BJ (cell line): ENCODE results near the gene HGD. TPM values are rescaled to one million over a fixed set of nuclear protein-coding genes. Genes with fewer than 3 reads are reported as not detected.

Source experiments
- CTCF ChIA-PET: fragments of 350-600 bp; formaldehyde crosslinking; extraction: SDS; loops from one replicate; lab custom pipeline; 2021; ENCODE audit warnings: antibody characterized with exemption, inconsistent platforms; lab: Yijun Ruan, JAX
- POLR2A ChIA-PET: fragments of 300-600 bp; sonication (Branson Sonifier 250); formaldehyde crosslinking; extraction: SDS; loops from one replicate; lab custom pipeline; 2021; ENCODE audit warnings: antibody characterized with exemption; lab: Charles Lee
- DNase-seq: peaks from one replicate; pipeline ENCODE4 v3.0.0-alpha.2; 2011; ENCODE audit warnings: low read depth
- H3K27me3 ChIP-seq: 2 replicates; pipeline ENCODE4 v1.6.0; 2011; ENCODE audit warnings: low read length; ENCODE audit not compliant: control insufficient read depth, insufficient read depth
- H3K36me3 ChIP-seq: 2 replicates; pipeline ENCODE4 v1.5.1; 2011; ENCODE audit warnings: low read length; ENCODE audit not compliant: control insufficient read depth, insufficient read depth
- H3K4me3 ChIP-seq: 2 replicates; pipeline ENCODE4 v1.5.1; 2011; ENCODE audit warnings: low read depth, mild to moderate bottlenecking, control low read depth, low read length
- polyA plus RNA-seq: library from polyadenylated mRNA; depleted of rRNA; stranded (reverse); fragments of >200 nt; gene quantifications from 2 replicates; pipeline ENCODE4 v1.2.3, GENCODE V29; 2011
- TF ChIP-seq, protein P1 (sequence below): IDR thresholded peaks from 2 replicates; pipeline ENCODE4 v1.5.1; 2011; ENCODE audit warnings: low read depth, mild to moderate bottlenecking, control low read depth, inconsistent platforms, low read length, moderate library complexity; ENCODE audit not compliant: insufficient read depth

Gene HGD
- polyA plus RNA-seq, 1 experiment, result 0.11 TPM

DNA sequence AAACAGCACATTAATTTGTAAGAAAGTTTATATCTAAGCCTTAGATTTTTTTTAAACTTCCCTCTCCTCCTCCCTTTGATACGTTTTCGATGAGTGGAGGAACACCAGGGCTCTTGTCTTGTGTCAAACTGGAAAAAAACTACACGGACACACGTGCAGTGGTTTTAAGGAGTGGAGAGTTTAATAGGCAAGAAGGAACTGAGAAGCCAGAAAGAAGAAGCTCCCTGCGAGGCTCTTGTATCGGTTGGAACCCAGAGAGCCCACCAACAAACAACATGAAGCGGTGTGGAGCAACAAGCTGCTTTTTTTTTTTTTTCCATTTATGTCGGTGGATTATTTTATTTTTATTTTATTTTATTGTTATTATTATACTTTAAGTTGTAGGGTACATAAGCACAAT, 67.3 kb downstream of the HGD start:
- Histone ChIP-seq H3K4me3 (no peak overlapping the region), H3K36me3 (no peaks in the 10 kb centered on the region), H3K27me3 (no peaks in the 10 kb centered on the region)
- POLR2A ChIA-PET, result no interaction called here
- TF ChIP-seq, protein P1, sequence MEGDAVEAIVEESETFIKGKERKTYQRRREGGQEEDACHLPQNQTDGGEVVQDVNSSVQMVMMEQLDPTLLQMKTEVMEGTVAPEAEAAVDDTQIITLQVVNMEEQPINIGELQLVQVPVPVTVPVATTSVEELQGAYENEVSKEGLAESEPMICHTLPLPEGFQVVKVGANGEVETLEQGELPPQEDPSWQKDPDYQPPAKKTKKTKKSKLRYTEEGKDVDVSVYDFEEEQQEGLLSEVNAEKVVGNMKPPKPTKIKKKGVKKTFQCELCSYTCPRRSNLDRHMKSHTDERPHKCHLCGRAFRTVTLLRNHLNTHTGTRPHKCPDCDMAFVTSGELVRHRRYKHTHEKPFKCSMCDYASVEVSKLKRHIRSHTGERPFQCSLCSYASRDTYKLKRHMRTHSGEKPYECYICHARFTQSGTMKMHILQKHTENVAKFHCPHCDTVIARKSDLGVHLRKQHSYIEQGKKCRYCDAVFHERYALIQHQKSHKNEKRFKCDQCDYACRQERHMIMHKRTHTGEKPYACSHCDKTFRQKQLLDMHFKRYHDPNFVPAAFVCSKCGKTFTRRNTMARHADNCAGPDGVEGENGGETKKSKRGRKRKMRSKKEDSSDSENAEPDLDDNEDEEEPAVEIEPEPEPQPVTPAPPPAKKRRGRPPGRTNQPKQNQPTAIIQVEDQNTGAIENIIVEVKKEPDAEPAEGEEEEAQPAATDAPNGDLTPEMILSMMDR, result no peak
- no peak for DNase-seq
- CTCF ChIA-PET, result interaction anchor here (1.1 to 1.6 kb wide), 3 partner anchors 11 to 152 kb away, joined by 3 to 4 read pairs (median 4); partner anchors contain the start of gene NDUFB4

DNA sequence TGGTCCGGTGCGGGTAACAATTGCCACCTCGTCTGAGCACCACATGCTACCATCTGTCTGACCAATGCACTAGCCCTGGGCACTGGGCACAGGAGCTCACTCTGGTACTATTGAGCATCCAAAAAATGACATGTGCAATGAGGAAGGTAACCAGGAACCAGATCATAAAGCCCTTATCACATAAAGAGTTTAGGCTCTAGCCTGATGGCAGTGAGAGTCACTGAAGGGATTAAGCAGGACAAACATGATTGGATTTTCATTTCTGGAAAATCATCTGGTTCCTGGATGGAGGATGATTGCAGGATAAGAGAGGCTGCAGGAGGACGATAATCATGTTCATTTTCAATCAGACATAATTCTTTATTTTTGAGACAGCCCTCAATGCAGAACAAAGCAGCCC, 73.5 kb downstream of the HGD start:
- DNase-seq, result no peak
- TF ChIP-seq, protein P1, result no peak
- Histone ChIP-seq H3K27me3 (no peaks in the 10 kb centered on the region), H3K36me3 (no peaks in the 10 kb centered on the region), H3K4me3 (no peak overlapping the region)
- ChIA-PET CTCF (no interaction called here), POLR2A (no interaction called here)

DNA sequence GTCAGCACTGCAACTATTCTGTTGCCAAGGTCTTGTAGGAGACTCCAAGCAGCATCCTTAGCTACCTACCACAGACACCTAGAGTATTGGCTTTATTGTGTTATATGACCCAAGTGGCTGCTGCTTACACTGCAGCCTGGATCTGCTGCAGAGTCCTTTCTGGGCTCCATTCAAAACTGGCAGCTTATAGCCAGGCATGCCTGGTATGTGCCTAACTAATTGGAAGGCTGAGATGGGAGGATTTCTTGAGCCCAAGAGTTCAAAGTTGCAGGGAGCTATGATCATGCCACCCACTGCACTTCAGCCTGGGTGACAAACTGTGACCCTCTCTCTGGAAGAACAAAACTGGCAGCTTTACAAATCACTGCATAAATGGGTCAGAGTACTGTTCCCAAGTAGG, 77.3 kb downstream of the HGD start:
- TF ChIP-seq, protein P1, result no peak
- peaks cover 7% of the 10 kb centered on the region for H3K36me3 ChIP-seq
- no peaks in the 10 kb centered on the region for H3K27me3 ChIP-seq
- DNase-seq, result no peak
- H3K4me3 ChIP-seq, result no peak overlapping the region
- ChIA-PET CTCF (interaction anchor here (0.9 to 1.4 kb wide), 4 partner anchors 9 to 361 kb away, joined by 3 to 5 read pairs (median 4); no protein-coding TSS in a partner anchor), POLR2A (interaction anchor here (0.6 kb wide), 1 partner anchor 360 kb away, joined by 3 read pairs; no protein-coding TSS in a partner anchor)

DNA sequence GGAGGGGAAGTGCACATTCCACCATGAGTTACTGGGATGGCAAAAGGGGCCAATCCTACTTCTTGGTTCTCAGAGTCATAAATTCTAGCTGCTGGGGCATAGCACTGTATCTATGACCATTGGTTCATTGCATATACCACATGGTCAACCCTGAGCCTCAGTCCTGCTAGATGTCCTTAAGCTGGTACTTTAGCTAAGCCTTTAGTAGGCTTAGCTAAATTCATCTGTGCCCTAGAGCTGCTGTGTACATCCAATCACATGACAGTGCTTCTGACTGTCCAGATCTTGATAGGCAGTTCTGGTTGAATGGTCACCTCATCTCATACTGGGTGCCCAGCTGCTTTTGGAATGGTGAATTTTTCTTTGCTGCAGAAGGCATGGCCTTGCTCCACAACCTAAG, 77.7 kb downstream of the HGD start:
- H3K27me3 ChIP-seq, result no peaks in the 10 kb centered on the region
- H3K36me3 ChIP-seq, result peaks cover 7% of the 10 kb centered on the region
- ChIA-PET POLR2A (interaction anchor here (0.6 kb wide), 1 partner anchor 360 kb away, joined by 3 read pairs; no protein-coding TSS in a partner anchor), CTCF (interaction anchor here (0.9 to 1.4 kb wide), 3 partner anchors 10 to 360 kb away, joined by 3 to 4 read pairs (median 3); no protein-coding TSS in a partner anchor)
- TF ChIP-seq, protein P1, result no peak
- DNase-seq, result no peak
- H3K4me3 ChIP-seq, result no peak overlapping the region

DNA sequence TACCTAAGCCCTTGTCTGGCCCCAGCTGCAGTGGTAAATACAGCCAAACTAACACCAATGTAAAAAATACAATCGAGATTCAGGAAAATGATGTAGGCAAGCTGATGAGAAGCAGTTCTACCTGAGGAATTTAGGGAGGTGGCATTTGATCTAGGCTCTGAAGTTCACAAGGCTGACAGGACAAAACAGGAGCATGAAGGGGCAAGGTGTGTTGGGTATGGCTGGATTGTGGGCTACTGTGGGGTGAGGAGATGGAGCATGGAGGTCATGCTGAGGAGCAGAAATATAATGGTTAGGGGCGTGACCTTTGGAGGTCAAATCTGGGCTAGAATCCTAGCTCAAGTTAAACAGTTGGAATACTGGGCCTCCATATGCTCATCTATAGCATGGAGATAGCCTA, 79.4 kb downstream of the HGD start:
- ChIA-PET CTCF (interaction anchor here (3.4 kb wide), 1 partner anchor 192 kb away, joined by 11 read pairs; no protein-coding TSS in a partner anchor), POLR2A (no interaction called here)
- DNase-seq, result no peak
- no peaks in the 10 kb centered on the region for H3K27me3 ChIP-seq
- H3K4me3 ChIP-seq, result no peak overlapping the region
- peaks cover 7% of the 10 kb centered on the region for H3K36me3 ChIP-seq
- TF ChIP-seq, protein P1, result no peak
